GM18520 (cell line): ENCODE measurements around the gene P2RX5.

Source experiments
- ATAC-seq: cut with Tn5 transposase; IDR thresholded peaks from one replicate; pipeline ENCODE4 v1.9.1; 2021; ENCODE audit not compliant: unreplicated experiment

The P2RX5 gene

DNA sequence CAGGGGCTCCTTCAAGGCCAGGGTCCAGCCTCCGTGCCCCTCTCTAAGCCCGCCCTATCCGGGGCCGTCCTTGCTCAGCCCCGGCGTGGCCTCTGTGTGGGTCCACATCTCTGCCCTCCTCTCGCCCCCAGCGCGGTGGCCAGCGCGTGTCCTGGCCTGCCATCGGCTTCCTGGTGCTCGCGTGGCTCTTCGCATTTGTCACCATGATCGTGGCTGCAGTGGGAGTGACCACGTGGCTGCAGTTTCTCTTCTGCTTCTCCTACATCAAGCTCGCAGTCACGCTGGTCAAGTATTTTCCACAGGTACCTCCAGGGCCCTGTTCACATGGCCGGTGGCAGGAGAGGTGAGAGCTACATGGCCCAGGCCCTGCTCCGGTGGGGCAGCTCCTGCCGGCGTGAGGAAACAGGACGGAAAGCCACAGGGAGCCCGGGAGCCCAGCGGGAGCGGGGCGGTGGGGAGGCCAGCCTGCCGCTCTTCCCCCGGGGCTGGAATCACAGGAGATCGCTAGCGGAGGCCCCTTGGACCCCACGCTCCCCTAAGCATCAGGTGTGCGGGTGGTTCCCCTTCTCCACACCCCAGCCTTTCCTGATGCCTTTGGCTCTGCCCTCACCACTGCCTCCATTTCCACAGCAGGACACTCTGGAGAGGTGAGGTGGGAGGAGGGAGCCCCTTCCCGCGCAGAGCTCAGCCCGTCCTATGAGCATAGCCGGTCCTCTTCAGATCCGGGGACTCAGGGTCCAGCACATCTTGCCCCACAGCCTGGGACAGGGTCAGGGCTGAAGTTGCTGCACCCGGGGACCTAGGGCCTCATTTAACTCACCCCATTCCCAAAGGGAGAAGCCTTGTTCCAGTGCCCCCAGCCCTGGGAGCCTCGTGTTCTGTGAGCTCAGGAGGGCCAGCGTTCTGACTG is 37.8 kb downstream of the P2RX5 start:
- no peak for ATAC-seq

DNA sequence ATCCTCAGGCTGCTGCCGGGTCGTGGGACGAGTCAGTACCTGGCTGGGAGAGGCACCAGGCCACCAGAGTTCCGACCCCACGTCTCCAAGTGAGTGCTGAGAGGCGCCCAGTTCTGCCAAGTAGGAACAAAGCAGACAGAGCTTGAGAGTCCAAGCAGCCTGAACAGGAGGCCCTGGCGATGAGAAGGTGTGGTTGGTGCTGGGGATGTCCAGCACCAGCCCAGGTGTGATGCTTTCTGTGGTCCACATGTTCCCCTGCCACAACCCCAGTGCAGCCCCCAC is 38.4 kb downstream of the P2RX5 start:
- no peak for ATAC-seq

DNA sequence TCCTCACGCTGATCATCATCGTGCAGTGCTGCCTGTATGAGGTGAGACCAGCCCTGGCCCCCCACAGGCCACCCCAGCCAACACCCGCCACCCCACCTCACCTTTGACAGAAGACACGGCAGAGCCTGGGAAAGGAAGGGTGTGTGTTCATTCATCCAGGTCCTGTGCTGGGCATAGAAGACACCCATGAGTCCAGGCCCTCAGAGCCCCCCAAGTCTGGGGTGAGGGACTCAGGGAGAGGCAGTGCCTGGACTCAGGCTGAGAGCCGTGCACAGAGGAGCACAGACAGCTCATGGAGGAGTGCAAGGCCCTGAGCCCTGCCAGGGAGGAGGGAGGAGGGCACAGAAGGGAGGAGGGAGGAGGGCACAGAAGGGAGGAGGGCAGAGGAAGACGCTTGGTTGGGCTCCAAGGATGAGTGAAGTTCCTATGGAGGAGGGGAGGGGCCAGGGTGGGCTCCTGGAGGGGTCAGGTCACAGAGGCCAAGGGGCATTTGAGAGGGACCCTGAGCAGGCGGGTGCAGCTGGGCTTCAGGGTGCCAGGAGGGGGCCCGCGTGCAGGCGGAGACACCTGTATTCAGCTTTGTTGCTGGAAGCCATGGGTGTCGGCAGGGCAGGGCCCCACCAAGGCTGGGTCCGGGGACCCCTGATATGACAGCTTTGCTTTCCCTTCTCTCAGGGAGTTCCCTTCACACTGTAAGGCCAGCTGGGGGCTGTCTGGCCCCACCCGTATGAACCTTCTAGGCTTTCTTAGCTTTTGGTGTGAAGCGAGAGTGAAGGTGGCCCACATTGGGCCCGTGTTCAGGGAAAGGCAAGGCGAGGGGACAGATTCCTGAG is 39.0 kb downstream of the P2RX5 start:
- no peak for ATAC-seq

DNA sequence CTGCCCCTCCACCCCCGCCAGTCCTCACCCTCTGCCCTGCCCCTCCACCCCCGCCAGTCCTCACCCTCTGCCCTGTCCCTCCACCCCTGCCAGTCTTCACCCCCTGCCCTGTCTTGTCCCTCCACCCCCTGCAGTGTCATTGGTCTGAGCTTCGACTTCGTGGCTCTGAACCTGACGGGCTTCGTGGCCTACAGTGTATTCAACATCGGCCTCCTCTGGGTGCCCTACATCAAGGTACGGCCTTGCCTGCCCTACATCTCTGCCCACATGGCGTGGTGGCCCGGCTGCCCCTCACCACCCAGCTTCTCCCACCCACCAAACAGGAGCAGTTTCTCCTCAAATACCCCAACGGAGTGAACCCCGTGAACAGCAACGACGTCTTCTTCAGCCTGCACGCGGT is 39.6 kb downstream of the P2RX5 start:
- no peak for ATAC-seq

DNA sequence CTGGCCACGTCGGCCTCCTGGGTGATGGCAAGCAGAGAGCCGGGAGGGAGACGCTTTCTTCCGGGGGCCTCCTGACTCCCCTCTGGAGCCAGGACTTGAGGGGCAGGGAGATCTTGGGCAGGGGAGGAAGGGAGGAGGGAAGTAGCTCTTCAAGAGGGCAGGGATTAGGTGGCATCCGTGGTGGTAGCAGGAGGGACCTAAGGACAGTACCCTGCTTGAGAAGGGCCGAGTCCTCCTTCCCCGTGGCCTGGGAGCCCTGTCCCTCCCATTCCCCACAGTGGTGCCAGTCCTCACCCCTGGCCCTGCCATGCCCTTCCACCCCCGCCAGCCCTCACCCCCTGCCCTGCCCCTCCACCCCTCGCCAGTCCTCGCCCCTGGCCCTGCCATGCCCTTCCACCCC is 40.2 kb downstream of the P2RX5 start:
- ATAC-seq, result no peak

DNA sequence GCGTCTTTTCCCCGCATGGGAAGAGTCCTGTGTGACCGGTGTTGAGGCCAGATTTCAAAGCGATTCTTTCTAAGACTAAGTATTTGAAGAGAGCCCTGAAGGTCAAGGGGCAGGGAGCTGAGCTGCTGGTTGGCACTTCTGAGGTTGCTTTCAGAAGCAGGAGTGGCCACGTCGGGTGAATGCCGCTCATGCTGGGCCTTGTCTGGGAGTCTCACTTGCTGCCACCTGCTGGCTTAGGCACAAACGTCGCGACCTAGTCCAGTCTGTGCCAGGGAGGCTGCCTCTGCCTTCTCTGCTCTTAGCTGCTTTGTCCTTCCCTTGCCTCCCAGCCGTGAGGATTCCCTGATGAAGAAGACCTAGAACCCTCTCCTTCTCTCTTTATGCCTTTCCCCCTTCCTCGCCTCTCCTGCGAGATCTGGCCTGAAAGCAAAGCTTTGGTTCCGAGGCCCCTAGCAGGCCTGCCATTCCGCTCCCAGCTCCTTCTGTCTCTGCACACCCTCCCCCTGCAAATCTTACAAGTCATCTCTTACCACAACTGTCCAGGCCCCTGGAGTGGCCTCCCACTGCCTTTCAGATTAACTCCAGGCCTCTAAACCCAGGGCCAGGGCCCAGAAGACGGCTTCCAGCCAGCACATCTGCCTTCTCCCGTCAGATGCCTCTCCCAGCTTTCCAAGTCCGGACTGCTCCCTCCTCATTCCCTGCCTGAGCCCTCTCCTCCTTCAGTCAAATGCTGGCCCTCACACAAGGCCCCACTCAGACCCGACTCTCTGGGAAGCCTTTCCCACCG is 48.0 kb downstream of the P2RX5 start:
- ATAC-seq, result no peak

DNA sequence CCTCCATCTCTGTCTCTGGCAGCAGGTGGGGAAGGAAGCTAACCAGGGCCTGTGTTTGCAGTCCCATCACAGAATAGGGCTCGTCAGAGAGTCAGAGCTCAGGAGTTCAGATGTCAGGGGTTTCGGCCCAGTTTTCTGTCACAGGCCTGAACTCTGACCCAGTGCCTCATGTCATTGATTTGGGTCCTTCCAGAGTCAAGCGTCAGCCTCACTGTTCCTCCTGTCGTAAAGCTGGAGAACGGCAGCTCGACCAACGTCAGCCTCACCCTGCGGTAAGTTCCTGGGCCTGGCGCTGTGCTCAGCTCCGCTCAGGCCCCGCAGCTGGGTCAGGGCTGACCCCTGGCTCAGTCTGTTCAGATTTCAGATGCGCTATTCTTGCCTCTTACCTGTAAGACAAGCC is 48.7 kb downstream of the P2RX5 start:
- no peak for ATAC-seq

DNA sequence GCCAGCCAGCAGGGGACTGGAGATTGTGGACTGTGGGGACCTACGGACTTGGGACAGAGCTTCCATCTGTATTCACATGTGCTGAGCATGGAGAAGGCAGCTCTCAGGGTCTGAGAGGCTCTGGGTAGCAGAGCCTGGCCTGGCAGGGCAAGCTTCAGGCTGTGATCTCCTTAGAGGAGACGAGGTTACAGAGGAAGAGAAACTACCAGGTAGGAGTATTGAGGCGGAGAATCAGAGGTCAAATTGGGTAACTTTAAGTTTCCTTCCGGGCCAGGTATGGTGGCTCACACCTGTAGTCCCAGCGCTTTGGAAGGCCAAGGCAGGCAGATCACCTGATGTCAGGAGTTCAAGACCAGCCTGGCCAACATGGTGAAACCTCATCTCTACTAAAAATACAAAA is 50.6 kb downstream of the P2RX5 start:
- ATAC-seq, result no peak

DNA sequence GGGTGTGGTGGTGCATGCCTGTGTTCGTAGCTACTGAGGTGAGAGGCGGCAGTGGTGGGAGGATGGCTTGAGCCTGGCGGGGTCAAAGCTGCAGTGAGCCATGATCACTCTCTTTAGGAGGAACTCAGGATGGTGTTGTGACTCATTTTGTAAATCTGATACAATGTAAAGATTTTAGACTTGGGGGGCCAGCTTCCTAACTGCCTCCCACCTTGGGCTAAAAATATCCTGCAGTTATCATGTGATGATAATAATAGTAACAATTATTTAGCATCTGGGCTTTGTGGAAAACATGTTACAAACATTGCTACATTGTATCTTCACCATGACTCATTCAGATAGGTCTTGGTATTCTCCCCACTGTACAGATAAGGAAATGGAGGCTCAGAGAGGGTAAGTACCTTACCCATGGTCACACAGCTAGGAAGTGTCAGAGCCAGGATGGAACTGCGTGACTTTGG is 52.0 kb downstream of the P2RX5 start:
- ATAC-seq, result no peak

DNA sequence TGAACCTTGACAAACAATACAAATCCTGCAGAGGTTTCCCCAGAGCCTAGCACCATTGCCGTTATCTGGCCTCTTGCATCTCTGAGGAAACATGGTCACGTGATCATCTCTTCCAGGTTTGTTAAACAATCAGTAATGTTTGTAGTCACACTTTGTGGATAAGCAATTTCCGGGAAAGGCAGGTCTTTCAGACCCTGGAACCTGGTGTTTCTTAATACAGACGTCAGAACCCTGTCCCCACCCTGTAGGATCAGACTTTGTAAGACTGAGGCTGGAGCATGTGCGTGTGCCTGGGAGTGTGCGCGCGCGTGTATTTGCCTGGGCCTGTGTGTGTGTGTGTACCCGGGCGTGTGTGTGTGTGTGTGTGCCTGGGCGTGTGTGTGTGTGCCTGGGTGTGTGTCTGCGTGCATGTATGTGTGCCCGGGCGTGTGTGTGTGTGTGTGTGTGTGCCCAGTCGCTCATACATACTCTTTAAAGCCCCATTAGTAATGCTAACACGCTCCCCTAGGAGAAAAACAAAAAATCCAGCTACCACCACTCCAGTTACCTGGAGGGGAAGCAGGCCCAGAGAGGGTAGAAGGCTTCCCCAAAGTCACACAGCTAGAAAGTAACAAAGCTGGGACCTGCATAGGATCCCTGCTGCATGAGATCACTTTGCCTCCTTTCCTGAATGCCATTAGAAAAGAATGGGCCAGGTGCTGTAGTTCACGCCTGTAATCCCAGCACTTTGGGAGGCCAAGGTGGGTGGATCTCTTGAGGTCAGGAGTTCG is 54.1 kb downstream of the P2RX5 start:
- no peak for ATAC-seq

DNA sequence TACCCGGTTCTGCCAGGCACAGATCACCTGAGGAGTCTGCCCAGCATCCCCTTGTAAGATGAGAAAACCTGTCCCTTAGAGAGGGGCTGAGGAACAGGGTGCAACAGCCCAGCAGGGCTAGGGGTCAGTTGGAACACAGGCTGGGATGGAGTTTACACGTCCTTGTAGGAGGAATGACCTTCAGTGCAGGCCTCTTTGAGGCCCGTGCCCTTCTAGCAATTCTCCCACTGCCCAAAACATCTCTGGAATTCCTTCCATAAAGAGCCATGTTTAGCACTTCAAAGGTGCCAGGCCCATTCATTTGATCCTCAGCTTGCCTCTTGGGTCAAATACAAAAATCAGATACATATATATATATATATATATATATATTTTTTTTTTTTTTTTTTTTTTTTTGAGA is 54.9 kb downstream of the P2RX5 start:
- no peak for ATAC-seq

DNA sequence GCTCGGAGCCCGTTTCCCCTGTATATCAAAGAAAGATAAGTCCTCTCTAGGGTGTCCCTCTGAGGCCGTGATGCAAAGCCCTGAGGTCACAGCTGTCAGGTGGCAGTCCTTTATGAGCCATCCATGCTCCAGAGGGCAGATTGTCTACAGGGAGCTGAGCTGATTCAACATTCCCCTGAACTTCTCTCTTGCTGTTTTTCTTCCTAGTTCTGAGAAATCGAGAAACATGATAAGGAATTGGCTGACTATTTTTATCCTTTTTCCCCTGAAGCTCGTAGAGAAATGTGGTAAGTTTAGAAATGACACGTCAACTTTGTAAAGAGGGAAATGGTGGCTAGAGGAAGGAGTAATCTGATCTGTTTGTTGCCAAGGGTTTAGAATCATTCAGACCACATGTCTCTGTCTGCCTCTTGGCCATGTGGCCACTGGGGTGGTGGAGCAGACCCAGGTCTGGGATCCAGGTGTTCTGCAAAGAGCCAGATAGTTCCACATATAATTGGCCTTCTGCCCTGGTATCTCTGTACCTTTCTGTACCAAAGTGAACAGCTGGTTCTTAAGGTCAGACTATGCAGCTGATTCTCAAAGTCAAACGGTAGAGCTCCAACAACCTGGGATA is 55.9 kb downstream of the P2RX5 start:
- ATAC-seq, result no peak

DNA sequence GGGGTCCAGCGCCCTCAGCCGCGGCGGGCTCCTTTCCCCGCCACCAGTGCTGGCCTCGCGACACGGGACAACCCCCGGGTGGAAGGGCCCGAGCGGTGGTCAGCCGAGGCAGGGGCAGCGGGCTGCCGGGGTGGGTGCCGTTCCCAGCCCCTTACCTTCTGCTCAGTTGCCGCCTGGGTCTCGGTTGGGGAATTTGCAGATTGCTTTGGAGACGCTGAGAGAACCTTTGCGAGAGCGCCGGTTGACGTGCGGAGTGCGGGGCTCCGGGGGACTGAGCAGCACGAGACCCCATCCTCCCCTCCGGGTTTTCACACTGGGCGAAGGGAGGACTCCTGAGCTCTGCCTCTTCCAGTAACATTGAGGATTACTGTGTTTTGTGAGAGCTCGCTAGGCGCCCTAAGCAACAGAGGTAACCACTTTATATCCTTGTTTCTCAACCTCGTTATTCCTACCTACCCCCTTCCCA is 59.0 kb downstream of the P2RX5 start:
- no peak for ATAC-seq

DNA sequence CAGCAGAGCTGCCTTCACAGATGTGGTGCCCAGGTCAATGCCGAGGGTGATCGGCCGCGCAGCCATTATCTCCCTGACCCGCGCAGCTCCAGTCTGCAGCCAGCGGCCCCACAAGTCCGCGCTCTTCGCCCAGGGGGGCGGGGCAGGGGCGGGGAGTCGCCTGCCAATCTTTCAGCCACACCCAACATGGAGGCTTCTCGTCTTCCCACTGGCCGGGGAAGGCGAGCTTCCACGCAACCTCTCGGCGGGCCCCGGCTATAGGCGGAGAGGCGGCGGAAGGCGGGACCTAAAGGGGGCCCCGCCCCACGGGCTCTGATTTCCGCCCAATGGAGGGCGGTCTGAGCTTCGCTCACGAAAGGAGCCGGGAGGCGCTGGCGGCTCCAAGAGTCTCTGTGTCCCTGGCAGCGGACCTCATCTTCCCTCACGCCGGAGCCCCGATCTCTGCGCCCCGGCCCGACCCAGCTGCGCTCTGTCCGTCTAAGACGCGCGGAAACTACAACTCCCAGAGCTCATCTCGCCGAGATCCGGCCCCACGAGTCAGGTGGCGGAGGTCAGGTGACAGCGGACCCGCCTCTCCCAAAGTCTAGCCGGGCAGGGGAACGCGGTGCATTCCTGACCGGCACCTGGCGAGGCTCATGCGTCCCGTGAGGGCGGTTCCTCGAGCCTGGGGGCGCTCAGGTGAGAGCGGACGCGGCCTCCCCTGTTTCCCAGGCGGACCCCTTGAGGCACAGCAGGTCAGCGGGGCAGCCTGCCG is 59.6 kb downstream of the P2RX5 start, which contains the start of the genes CTNS and SHPK:
Gene CTNS (plus strand): TSS at position 607 of the 754 bp plus-strand sequence. CDS start 3,447 bp downstream, outside the sequence.
Gene SHPK (minus strand): TSS at position 97 of the 754 bp plus-strand sequence. CDS start 31 bp downstream, at position 66.
- ATAC-seq, result peak; percentile 92

DNA sequence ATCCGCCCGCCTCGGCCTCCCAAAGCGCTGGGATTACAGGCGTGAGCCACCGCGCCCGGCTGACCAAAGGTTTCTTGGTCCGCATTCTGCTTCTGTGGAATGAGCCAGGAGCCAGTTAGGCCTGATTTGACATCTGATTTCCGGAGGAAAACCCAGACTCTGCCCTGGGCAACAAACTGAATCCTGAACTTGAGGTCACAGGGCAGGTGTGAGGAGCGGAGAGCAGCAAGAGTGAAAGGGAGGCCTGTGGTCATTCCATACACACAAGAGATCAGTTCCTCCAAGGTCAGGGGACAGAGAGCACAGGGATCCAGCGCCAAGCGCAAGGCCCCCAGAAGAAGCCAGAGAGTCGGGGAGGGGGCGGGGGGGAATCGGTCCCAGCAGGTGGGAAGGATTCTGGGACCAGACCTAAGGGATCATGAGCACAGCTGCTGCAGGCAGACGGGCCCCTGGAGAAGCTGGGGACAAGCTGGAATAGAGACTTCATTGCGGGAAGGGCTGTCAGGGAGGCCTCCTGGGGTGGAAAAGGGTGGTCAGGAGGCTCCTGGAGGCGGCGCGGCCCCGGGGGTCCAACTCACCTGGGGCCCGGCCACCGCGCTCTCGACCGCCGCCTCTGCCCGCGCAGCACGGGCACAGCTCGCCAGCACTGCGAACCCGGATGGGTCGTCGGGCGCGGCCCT is 60.3 kb downstream of the P2RX5 start:
- ATAC-seq, result no peak

DNA sequence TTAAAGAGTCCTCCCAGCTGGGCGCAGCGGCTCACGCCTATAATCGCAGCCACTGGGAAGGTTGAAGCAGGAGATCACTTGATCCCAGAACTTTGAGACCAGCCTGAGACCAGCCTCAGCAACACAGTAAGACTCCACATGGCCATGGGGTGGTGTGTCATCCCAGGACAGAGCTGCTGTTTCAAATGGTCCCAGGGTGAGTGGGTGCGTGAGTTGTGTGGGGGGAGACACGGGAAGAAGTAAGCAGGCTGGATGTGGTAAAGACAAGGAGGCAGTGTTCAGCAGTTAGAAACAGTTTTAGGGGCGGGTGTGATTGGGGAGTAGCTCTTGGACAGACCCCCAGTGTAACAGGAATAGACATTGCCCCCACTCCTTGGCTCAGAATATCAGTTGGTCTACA is 63.7 kb downstream of the P2RX5 start:
- ATAC-seq, result no peak

DNA sequence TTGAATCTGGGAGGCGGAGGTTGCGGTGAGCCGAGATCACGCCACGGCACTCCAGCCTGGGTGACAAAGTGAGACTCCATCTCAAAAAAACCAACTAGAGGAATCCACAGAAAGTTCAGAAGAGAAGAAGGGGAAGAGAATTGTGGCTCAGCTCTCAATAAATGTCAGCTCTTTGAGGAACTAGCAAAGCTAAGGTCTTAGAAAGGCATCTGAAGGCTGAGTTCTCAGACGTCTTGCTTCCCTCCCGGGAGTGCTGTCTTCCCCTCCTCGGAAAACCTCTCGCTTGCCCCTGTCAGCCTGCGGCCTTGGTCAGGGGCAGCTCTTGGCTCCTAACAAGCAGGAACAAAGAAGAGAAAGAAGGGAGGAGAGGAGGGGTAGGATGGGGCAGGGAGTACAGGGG is 65.2 kb downstream of the P2RX5 start:
- no peak for ATAC-seq

DNA sequence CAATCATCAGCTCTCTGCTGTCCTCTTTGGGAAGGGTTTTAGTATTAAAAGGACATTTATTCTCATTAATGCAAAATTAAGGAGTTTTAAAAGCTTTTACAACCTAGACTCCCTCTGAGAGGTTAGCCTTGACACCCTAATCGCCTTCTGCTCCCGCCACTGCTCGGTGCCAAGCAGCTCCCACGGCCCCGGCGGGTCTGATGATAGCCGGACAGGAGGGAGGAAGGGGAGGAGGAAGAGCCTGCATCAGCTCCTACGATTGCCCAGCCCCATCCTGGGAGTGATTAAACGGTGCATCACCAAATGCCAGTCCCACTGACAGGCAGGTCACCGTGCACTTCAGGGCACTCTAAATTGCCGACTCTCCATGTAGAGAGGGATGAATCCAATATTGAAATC is 68.2 kb downstream of the P2RX5 start:
- no peak for ATAC-seq
